Measurements from ENCODE around the gene FBRSL1.

Gene FBRSL1

GRCh38 chr12:132514216-132514820 is 24.4 kb downstream of the FBRSL1 start:
- no peak for TF ChIP-seq Cebpa-rat (IDR thresholded peaks at IDR 0.05)
- no peaks in the 10 kb centered on the region for H3K27me3 ChIP-seq
- peaks cover 11 to 29% (median 24%) of the 10 kb centered on the region in 11 experiments; a peak in 21 of 22 replicates for H3K9me3 ChIP-seq (replicated peaks in 1 of 11)
- no peak overlapping the region for H3K4me3 ChIP-seq
- peak overlapping the region in 3 of 11 experiments; percentile 16 to 18 (median 17); a peak in 2 of 22 replicates for H3K27ac ChIP-seq
- H3K4me2 ChIP-seq = peak overlapping the region in 10 of 11 experiments; percentile 1 to 69 (median 50); a peak in 14 of 22 replicates
- H4K20me1 ChIP-seq = peaks cover 52 to 91% (median 79%) of the 10 kb centered on the region in 11 experiments
- peaks cover 5 to 80% (median 69%) of the 10 kb centered on the region in 10 experiments; a peak in 18 of 20 replicates for H3K4me1 ChIP-seq
- peaks cover 5 to 81% (median 54%) of the 10 kb centered on the region in 11 experiments; a peak in 21 of 22 replicates for H3K36me3 ChIP-seq
- H3K9ac ChIP-seq = peak overlapping the region in 4 of 11 experiments; percentile 22 to 50 (median 34); a peak in 5 of 22 replicates

- Histone ChIP-seq H3K9me3 (replicated peaks in 1 of 11) (peaks cover 13 to 32% (median 26%) of the 10 kb centered on the region in 11 experiments; a peak in 21 of 22 replicates), H3K27me3 (no peaks in the 10 kb centered on the region), H4K20me1 (peaks cover 46 to 91% (median 78%) of the 10 kb centered on the region in 11 experiments), H3K27ac (no peak overlapping the region), H3K9ac (no peak overlapping the region), H3K4me3 (no peak overlapping the region), H3K4me2 (peak overlapping the region in 5 of 11 experiments; percentile 49 to 69 (median 64); a peak in 7 of 22 replicates), H3K36me3 (peaks cover 0 to 77% (median 51%) of the 10 kb centered on the region in 11 experiments; a peak in 20 of 22 replicates), H3K4me1 (peaks cover 8 to 79% (median 66%) of the 10 kb centered on the region in 10 experiments)
- TF ChIP-seq Cebpa-rat (IDR thresholded peaks at IDR 0.05) = no peak
These were observed 24.9 kb downstream of the FBRSL1 start for GRCh38 chr12:132514838-132515237.

- Histone ChIP-seq H3K9ac (peak overlapping the region in 1 of 11 experiments; percentile 44; a peak in 1 of 22 replicates), H4K20me1 (peaks cover 35 to 91% (median 78%) of the 10 kb centered on the region in 11 experiments), H3K4me1 (peaks cover 23 to 83% (median 76%) of the 10 kb centered on the region in 10 experiments), H3K27ac (peak overlapping the region in 2 of 11 experiments; percentile 6 to 32; a peak in 2 of 22 replicates), H3K27me3 (no peaks in the 10 kb centered on the region), H3K4me3 (0 out of 20 replicates have a peak overlapping the region, but pooled peaks of 1 of the 10 experiments have one; percentile 7), H3K4me2 (peak overlapping the region in 9 of 11 experiments; percentile 37 to 78 (median 61); a peak in 18 of 22 replicates), H3K36me3 (peaks cover 0 to 62% (median 36%) of the 10 kb centered on the region in 11 experiments; a peak in 18 of 22 replicates), H3K9me3 (replicated peaks in 1 of 11) (peaks cover 13 to 32% (median 26%) of the 10 kb centered on the region in 11 experiments; a peak in 21 of 22 replicates)
- TF ChIP-seq Cebpa-rat (IDR thresholded peaks at IDR 0.05) = peak in 3 of 11 experiments; percentile 30 to 74 (median 68); a peak in 6 of 22 replicates
These were observed 26.4 kb downstream of the FBRSL1 start for GRCh38 chr12:132516095-132517012.

- H3K9ac ChIP-seq = peak overlapping the region in 8 of 11 experiments; percentile 14 to 65 (median 44); a peak in 12 of 22 replicates
- no peak for TF ChIP-seq Cebpa-rat (IDR thresholded peaks at IDR 0.05)
- H4K20me1 ChIP-seq = peaks cover 34 to 93% (median 82%) of the 10 kb centered on the region in 11 experiments
- H3K4me1 ChIP-seq = peaks cover 31 to 89% (median 83%) of the 10 kb centered on the region in 10 experiments
- peak overlapping the region in 7 of 11 experiments; percentile 6 to 60 (median 32); a peak in 10 of 22 replicates for H3K27ac ChIP-seq
- no peak overlapping the region for H3K4me3 ChIP-seq
- no peaks in the 10 kb centered on the region for H3K27me3 ChIP-seq
- H3K36me3 ChIP-seq = peaks cover 0 to 56% (median 32%) of the 10 kb centered on the region in 11 experiments; a peak in 18 of 22 replicates
- H3K4me2 ChIP-seq = peak overlapping the region; percentile 17 to 78 (median 59); a peak in 20 of 22 replicates
- peaks cover 13 to 32% (median 26%) of the 10 kb centered on the region in 11 experiments; a peak in 21 of 22 replicates for H3K9me3 ChIP-seq (replicated peaks in 1 of 11)
These were observed 27.2 kb downstream of the FBRSL1 start for GRCh38 chr12:132517013-132517739.

GRCh38 chr12:132517740-132518100 is 27.8 kb downstream of the FBRSL1 start:
- Histone ChIP-seq H3K4me2 (peak overlapping the region in 9 of 11 experiments; percentile 42 to 78 (median 61); a peak in 18 of 22 replicates), H3K4me3 (no peak overlapping the region), H3K27me3 (no peaks in the 10 kb centered on the region; a peak in 1 of 22 replicates), H3K36me3 (peaks cover 0 to 50% (median 28%) of the 10 kb centered on the region in 11 experiments; a peak in 18 of 22 replicates), H4K20me1 (peaks cover 30 to 93% (median 82%) of the 10 kb centered on the region in 11 experiments), H3K9me3 (replicated peaks in 1 of 11) (peaks cover 13 to 32% (median 26%) of the 10 kb centered on the region in 11 experiments; a peak in 21 of 22 replicates), H3K9ac (peak overlapping the region in 8 of 11 experiments; percentile 14 to 65 (median 44); a peak in 10 of 22 replicates), H3K4me1 (peaks cover 36 to 89% (median 83%) of the 10 kb centered on the region in 10 experiments), H3K27ac (peak overlapping the region in 5 of 11 experiments; percentile 16 to 60 (median 37); a peak in 8 of 22 replicates)
- TF ChIP-seq Cebpa-rat (IDR thresholded peaks at IDR 0.05) = no peak

GRCh38 chr12:132518354-132518992 is 28.5 kb downstream of the FBRSL1 start:
- Histone ChIP-seq H3K4me3 (no peak overlapping the region), H3K27me3 (no peaks in the 10 kb centered on the region; a peak in 1 of 22 replicates), H3K4me2 (peak overlapping the region in 7 of 11 experiments; percentile 42 to 78 (median 61); a peak in 13 of 22 replicates), H3K9me3 (replicated peaks in 1 of 11) (peaks cover 13 to 32% (median 26%) of the 10 kb centered on the region in 11 experiments; a peak in 21 of 22 replicates), H3K9ac (no peak overlapping the region), H3K27ac (no peak overlapping the region), H3K36me3 (peaks cover 0 to 48% (median 28%) of the 10 kb centered on the region in 11 experiments; a peak in 18 of 22 replicates), H3K4me1 (peaks cover 44 to 89% (median 83%) of the 10 kb centered on the region in 10 experiments), H4K20me1 (peaks cover 29 to 93% (median 82%) of the 10 kb centered on the region in 11 experiments)
- no peak for TF ChIP-seq Cebpa-rat (IDR thresholded peaks at IDR 0.05)
